ENCODE data around the gene CDH4. TPM values are rescaled to one million over a fixed set of nuclear protein-coding genes. Genes with fewer than 3 reads are reported as not detected.

The CDH4 gene
- total RNA-seq, 2 experiments from 2014 or later, result 0.11 to 0.18 TPM

GRCh38 chr20:61762167-61762710 lies 510.2 kb downstream of the CDH4 start:
- H3K27me3 Mint-ChIP-seq, result no peaks in the 10 kb centered on the region
- H3K9me3 Mint-ChIP-seq, result no peaks in the 10 kb centered on the region
- TF ChIP-seq CTCF (IDR thresholded peaks at IDR 0.05), result no peak
- CTCF ChIA-PET, result no interaction called here
- H3K4me1 Mint-ChIP-seq (ENCODE audit: low read depth), result no peaks in the 10 kb centered on the region
- DNase-seq (no peak), ATAC-seq (no peak)
- H3K4me3 Mint-ChIP-seq, result no peak overlapping the region
- H3K36me3 Mint-ChIP-seq (ENCODE audit: low read depth), result no peaks in the 10 kb centered on the region
- H3K27ac Mint-ChIP-seq, result no peak overlapping the region
- intact Hi-C loops (cut with micrococcal nuclease), result no loop called here
- POLR2A ChIA-PET, result no interaction called here

- H3K36me3 Mint-ChIP-seq (ENCODE audit: low read depth), result no peaks in the 10 kb centered on the region
- POLR2A ChIA-PET, result no interaction called here
- TF ChIP-seq CTCF (IDR thresholded peaks at IDR 0.05), result no peak
Observed at GRCh38 chr20:61762886-61763739, 511.1 kb downstream of the CDH4 start.

GRCh38 chr20:61763740-61764400 lies 511.8 kb downstream of the CDH4 start:
- TF ChIP-seq CTCF (IDR thresholded peaks at IDR 0.05), result no peak
- intact Hi-C loops (cut with micrococcal nuclease), result no loop called here
- H3K27me3 Mint-ChIP-seq, result no peaks in the 10 kb centered on the region
- DNase-seq (no peak), ATAC-seq (no peak)
- ChIA-PET POLR2A (no interaction called here), CTCF (no interaction called here)
- H3K4me3 Mint-ChIP-seq, result no peak overlapping the region
- no peak overlapping the region for H3K27ac Mint-ChIP-seq
- no peaks in the 10 kb centered on the region for H3K4me1 Mint-ChIP-seq (ENCODE audit: low read depth)
- H3K36me3 Mint-ChIP-seq (ENCODE audit: low read depth), result no peaks in the 10 kb centered on the region
- no peaks in the 10 kb centered on the region for H3K9me3 Mint-ChIP-seq

More at GRCh38 chr20:61762886-61763739, 511.1 kb downstream of the CDH4 start:
- no peaks in the 10 kb centered on the region for H3K9me3 Mint-ChIP-seq
- no peak overlapping the region for H3K27ac Mint-ChIP-seq
- H3K4me3 Mint-ChIP-seq, result no peak overlapping the region
- H3K4me1 Mint-ChIP-seq (ENCODE audit: low read depth), result no peaks in the 10 kb centered on the region
- H3K27me3 Mint-ChIP-seq, result no peaks in the 10 kb centered on the region
- CTCF ChIA-PET, result no interaction called here
- ATAC-seq (no peak), DNase-seq (no peak)
- intact Hi-C loops (cut with micrococcal nuclease), result no loop called here

DNA sequence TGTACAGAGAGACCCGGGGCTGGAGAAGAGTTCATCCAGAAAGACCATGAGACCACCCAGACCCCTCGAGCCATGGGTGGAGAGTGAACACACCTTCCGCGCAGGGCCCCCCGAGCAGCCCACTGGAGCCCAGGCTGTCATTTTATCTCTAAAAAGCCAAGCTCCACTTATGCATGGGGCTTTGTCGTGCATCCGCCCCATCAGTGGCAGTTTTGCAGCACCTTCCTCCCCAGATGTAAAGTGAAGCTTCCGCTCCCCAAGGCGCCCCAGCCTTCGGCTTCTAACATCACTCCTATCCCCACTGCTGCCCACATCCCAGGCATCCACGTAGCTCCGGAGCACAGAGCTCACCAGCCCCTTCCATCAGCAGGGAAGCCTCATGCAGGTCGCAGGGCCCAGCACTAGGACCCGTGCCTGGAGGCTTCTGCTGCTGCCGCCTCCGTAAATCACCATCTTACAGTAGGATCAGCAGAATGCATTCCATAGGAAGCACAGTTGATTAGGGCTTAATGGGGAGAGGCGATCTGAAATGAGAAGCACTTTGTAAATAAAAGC lies 512.5 kb downstream of the CDH4 start:
- no peak overlapping the region for H3K4me3 Mint-ChIP-seq
- ATAC-seq (no peak), DNase-seq (no peak)
- no peaks in the 10 kb centered on the region for H3K27me3 Mint-ChIP-seq
- intact Hi-C loops (cut with micrococcal nuclease), result no loop called here
- CTCF ChIA-PET, result no interaction called here
- H3K4me1 Mint-ChIP-seq (ENCODE audit: low read depth), result no peaks in the 10 kb centered on the region
- POLR2A ChIA-PET, result no interaction called here
- no peak overlapping the region for H3K27ac Mint-ChIP-seq
- H3K9me3 Mint-ChIP-seq, result no peaks in the 10 kb centered on the region
- TF ChIP-seq CTCF (IDR thresholded peaks at IDR 0.05), result no peak
- no peaks in the 10 kb centered on the region for H3K36me3 Mint-ChIP-seq (ENCODE audit: low read depth)
